CD4-positive, alpha-beta T cell treated with Interleukin-17A for 4 hours (primary cell): Measurements from ENCODE around the gene DGAT2.

Experiments used
- DNase-seq: peaks from one replicate; pipeline ENCODE4 v3.0.0-alpha.2; 2020; ENCODE audit warnings: mixed read lengths

Gene DGAT2

GRCh38 chr11:75757651-75758050, 10.9 kb upstream of the DGAT2 start:
- DNase-seq: no peak

- DNase-seq: no peak
Measured at GRCh38 chr11:75759832-75760231, 8.7 kb upstream of the DGAT2 start.

- DNase-seq: no peak
Measured at GRCh38 chr11:75760243-75760642, 8.3 kb upstream of the DGAT2 start.

GRCh38 chr11:75760710-75761493, 7.7 kb upstream of the DGAT2 start:
- no peak for DNase-seq

- no peak for DNase-seq
Measured at GRCh38 chr11:75762158-75762557, 6.4 kb upstream of the DGAT2 start.

GRCh38 chr11:75762885-75763284, 5.7 kb upstream of the DGAT2 start:
- no peak for DNase-seq

GRCh38 chr11:75763846-75764245, 4.7 kb upstream of the DGAT2 start:
- no peak for DNase-seq

- no peak for DNase-seq
Measured at GRCh38 chr11:75765116-75765515, 3.5 kb upstream of the DGAT2 start.

GRCh38 chr11:75766443-75767227, 1.9 kb upstream of the DGAT2 start:
- no peak for DNase-seq

- no peak for DNase-seq
Measured at GRCh38 chr11:75767228-75767572, 1.4 kb upstream of the DGAT2 start.

GRCh38 chr11:75767793-75768111, 826 bp upstream of the DGAT2 start:
- no peak for DNase-seq

- DNase-seq: no peak
Measured at GRCh38 chr11:75768909-75769771, 562 bp downstream of the DGAT2 start.

- DNase-seq: no peak
Measured at GRCh38 chr11:75770102-75770501, 1.5 kb downstream of the DGAT2 start.

- no peak for DNase-seq
Measured at GRCh38 chr11:75771646-75772410, 3.2 kb downstream of the DGAT2 start.

- DNase-seq: no peak
Measured at GRCh38 chr11:75773595-75774353, 5.2 kb downstream of the DGAT2 start.

- DNase-seq: no peak
Measured at GRCh38 chr11:75775056-75775455, 6.5 kb downstream of the DGAT2 start.

GRCh38 chr11:75776546-75776945, 8.0 kb downstream of the DGAT2 start:
- no peak for DNase-seq

GRCh38 chr11:75777461-75778110, 9.0 kb downstream of the DGAT2 start:
- DNase-seq: no peak

- DNase-seq: no peak
Measured at GRCh38 chr11:75778962-75779361, 10.4 kb downstream of the DGAT2 start.

- no peak for DNase-seq
Measured at GRCh38 chr11:75779960-75780359, 11.4 kb downstream of the DGAT2 start.

- DNase-seq: no peak
Measured at GRCh38 chr11:75780888-75781287, 12.3 kb downstream of the DGAT2 start.
